ENCODE data around the gene ATAD3C.
"Not testable (repeated sequence)": the region's sequence is repeated elsewhere in the genome, so short reads cannot be mapped to it uniquely, and the experiment has no call there.

ATAD3C gene

DNA sequence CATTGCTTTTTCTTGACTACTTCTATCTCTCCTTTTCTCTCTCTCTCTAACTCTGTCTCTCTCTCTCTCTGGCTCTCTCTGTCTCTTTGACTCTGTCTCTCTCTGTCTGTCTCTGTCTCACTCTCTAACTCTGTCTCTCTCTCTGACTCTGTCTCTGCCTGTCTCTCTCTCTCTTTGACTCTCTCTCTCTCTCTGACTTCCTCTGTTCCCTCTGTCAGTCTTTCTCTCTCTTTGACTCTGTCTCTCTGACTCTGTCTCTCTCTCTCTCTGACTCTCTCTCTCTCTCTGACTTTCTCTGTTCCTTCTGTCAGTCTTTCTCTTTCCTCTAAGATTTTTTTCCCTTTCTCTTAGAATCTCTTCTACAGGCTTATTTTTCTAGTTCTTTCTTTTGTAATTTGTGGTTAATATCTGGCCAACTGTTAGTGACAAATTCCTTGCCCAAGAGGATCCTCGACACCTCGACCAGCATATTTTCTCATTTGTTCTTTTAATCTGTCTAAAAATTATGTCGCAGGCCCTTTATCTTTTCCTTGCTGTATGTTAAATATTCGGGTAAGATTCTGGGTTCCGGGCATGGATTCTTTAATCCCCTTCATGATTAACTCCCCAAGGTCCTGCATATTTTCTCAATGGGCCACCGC lies at the start of gene ATAD3C:
Gene ATAD3C (plus strand): TSS at position 591 of the 641 bp plus-strand sequence. CDS start 995 bp downstream, outside the sequence.
- TF ChIP-seq CTCF (IDR thresholded peaks at IDR 0.05; ENCODE audit: extremely low read depth, insufficient read depth, missing control alignments): no peak
- DNase-seq (ENCODE audit: low spot score): no peak
- in situ Hi-C loops (cut with MboI; ENCODE audit: low pct_unique_long_range_greater_than_20kb, low sequenced_read_pairs, unreplicated experiment): no loop called here

DNA sequence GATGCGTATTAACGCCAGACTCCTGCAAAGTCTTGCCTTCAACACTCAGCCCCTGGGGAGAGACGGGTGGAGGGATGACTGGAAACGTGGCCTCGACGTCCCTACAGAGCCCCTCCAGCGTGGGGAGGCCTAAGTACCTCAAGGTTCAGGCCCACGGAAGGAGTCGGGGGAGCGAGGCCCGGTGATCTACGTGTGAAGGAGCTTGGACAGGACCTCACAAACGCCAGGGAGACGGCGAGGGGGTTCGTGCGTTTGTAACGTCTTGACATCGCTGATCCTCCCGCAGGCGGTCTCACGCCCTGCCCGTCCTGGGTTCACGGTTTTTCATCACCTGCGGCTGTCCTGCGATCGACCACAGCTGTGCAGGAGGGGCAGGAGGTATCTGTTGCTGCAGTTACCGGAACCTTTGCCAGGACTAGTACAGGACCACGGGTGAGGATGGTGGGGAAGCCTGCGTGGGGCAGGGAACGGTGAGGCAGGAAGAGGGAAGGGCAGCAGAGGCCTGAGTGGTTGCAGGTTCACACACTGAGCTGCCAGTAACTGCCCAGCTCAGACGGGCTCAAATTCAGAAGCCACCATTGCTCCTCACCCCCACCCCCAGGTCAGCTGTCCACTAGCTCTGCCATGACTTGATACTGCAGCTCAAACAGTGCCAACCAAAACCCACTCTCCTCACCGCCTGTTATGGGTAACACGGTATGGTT lies 49.5 kb upstream of the ATAD3C start:
- TF ChIP-seq CTCF (IDR thresholded peaks at IDR 0.05; ENCODE audit: extremely low read depth, insufficient read depth, missing control alignments): no peak
- DNase-seq (ENCODE audit: low spot score): no peak
- in situ Hi-C loops (cut with MboI; ENCODE audit: low pct_unique_long_range_greater_than_20kb, low sequenced_read_pairs, unreplicated experiment): no loop called here

- no peak for TF ChIP-seq CTCF (IDR thresholded peaks at IDR 0.05; ENCODE audit: extremely low read depth, insufficient read depth, missing control alignments)
- DNase-seq (ENCODE audit: low spot score): no peak
- in situ Hi-C loops (cut with MboI; ENCODE audit: low pct_unique_long_range_greater_than_20kb, low sequenced_read_pairs, unreplicated experiment): no loop called here
Observed at GRCh38 chr1:1400576-1401456, 48.7 kb upstream of the ATAD3C start.

DNA sequence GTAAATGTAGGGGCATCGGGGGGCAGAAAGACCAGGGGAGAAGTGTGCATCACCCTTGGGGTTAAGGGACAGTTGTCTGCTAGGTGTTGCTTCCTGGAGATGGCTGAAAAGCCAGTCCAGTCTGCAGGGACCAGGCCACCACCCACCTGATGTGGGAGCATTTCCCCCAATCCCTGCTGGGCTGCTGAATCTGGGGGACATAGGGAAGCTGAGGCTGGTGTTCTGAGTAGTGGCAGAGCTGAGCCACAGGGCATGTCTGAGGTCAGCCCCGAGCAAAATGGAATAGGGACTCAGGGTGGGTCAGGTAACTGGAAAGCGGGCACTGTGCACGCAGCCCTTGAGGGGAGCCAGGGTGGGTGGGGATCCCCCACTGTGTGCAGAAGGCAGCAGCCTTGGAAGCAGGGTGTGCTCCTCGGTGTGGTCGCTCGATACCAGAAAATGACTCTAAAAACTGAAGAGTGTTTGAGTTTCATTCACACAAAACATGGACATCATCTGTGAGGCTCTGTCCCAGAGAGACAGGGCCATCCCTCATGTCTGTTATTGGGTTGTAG lies 48.0 kb upstream of the ATAD3C start:
- no peak for TF ChIP-seq CTCF (IDR thresholded peaks at IDR 0.05; ENCODE audit: extremely low read depth, insufficient read depth, missing control alignments)
- no peak for DNase-seq (ENCODE audit: low spot score)
- in situ Hi-C loops (cut with MboI; ENCODE audit: low pct_unique_long_range_greater_than_20kb, low sequenced_read_pairs, unreplicated experiment): no loop called here

DNA sequence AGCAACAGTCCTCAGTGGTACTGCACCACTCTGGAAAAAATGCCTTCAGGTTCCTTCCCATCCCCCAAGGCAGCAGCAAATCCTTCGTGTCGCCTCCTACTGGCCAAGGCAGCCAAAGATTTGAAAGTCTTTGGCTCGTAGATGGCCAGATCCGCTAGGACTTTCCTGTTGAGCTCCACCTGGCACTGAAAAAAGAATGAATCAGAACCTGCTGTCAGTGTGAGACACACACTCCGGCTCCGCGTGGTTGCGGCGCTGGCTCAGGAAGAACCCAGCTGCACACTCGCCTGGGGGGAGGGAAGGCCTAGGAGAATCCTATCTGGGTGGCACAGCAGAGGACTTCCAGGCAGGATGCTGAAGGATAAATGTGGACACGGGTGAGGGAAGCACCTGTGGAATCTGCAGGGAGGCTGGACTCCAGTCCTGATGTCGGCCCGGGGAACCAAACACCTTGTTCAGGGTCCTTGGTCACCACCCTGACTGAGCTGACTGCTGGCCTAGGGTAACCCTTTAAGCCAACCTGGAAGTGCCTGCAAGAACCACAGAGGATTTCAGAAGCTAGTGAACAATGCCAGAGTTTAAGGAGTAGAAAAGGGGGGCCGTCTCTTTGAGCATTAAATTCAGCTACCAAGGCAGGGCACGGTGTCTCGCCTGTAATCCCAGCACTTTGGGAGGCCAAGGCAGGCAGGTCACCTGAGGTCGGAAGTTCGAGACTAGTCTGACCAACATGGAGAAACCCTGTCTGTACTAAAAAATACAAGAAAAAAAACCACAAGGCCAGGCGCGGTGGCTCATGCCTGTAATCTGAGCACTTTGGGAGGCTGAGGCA lies 47.2 kb upstream of the ATAD3C start:
- in situ Hi-C loops (cut with MboI; ENCODE audit: low pct_unique_long_range_greater_than_20kb, low sequenced_read_pairs, unreplicated experiment): no loop called here
- DNase-seq (ENCODE audit: low spot score): no peak
- peak; percentile 68 for TF ChIP-seq CTCF (IDR thresholded peaks at IDR 0.05; ENCODE audit: extremely low read depth, insufficient read depth, missing control alignments)

DNA sequence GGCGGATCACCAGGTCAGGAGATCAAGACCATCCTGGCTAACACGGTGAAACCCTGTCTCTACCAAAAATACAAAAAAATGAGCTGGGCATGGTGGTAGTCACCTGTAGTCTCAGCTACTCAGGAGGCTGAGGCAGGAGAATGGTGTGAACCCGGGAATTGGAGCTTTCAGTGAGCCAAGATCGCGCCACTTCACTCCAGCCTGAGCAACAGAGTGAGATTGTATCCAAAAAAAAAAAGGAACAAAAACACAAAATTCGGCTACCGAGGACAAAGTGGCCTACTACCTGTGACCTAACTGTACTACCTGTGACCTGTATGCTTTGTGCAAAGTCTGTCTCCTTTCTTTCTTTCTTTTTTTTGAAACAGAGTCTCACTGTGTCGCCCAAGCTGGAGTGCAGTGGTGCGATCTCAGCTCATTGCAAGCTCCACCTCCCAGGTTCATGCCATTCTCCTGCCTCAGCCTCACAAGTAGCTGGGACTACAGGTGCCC lies 46.5 kb upstream of the ATAD3C start:
- DNase-seq (ENCODE audit: low spot score); in situ Hi-C loops (cut with MboI; ENCODE audit: low pct_unique_long_range_greater_than_20kb, low sequenced_read_pairs, unreplicated experiment): not testable (repeated sequence)

Measured in GM13977 (cell line).